GM20431 (cell line): ENCODE data around the gene KIRREL3.

Experiments used
- in situ Hi-C: fragments of 300-500 bp; cut with MseI, MboI; formaldehyde crosslinking; loops from one replicate; pipeline ENCODE4 v1.15.0; 2020; ENCODE audit warnings: low sequenced_read_pairs; ENCODE audit not compliant: unreplicated experiment

KIRREL3 gene

GRCh38 chr11:126809514-126810289 is 190.9 kb downstream of the KIRREL3 start:
- in situ Hi-C loops = no loop called here

GRCh38 chr11:126808836-126809235 is 191.7 kb downstream of the KIRREL3 start:
- in situ Hi-C loops = no loop called here

DNA sequence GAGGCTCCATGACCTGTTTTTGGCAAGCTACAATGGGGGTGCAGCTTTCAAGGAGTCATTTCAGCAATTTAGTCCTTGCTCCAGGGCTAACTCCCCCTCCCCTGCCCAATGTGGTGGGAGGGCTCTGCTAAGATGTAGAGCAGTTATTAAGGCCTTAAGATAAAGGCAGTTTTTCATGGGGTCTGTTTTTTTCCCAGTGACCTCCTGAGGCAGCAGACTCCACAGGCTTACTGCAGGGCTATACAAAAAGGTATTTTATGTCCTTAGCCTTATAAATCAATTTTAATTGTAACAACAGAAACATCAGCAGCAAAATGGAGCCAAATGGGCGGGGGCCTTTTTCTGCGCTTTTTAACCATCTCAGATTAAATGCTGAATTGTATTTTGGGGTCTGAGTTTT is 192.3 kb downstream of the KIRREL3 start:
- in situ Hi-C loops = no loop called here

- in situ Hi-C loops = no loop called here
Observed at GRCh38 chr11:126805870-126806269, 194.7 kb downstream of the KIRREL3 start.

DNA sequence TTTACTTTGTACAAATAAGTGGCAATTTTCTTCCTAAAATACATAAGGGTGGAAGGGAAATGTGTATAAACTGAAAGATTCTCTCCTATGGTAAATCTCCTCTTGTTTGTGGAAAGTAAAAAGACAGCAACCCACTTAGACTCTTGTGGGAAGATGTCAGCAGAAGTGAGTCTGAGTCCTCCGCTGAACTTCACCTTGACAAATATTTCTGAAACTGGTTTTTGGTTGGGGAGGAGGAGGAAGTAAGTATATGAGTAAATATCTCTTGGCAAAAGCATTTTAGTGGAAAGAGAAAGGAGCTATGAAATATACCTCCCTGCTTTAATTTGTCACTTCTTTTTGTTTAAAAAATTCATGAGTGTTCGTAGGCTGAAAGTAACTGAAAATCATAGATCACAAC is 196.2 kb downstream of the KIRREL3 start:
- in situ Hi-C loops = no loop called here

- in situ Hi-C loops = no loop called here
Observed at GRCh38 chr11:126800009-126800408, 200.6 kb downstream of the KIRREL3 start.

DNA sequence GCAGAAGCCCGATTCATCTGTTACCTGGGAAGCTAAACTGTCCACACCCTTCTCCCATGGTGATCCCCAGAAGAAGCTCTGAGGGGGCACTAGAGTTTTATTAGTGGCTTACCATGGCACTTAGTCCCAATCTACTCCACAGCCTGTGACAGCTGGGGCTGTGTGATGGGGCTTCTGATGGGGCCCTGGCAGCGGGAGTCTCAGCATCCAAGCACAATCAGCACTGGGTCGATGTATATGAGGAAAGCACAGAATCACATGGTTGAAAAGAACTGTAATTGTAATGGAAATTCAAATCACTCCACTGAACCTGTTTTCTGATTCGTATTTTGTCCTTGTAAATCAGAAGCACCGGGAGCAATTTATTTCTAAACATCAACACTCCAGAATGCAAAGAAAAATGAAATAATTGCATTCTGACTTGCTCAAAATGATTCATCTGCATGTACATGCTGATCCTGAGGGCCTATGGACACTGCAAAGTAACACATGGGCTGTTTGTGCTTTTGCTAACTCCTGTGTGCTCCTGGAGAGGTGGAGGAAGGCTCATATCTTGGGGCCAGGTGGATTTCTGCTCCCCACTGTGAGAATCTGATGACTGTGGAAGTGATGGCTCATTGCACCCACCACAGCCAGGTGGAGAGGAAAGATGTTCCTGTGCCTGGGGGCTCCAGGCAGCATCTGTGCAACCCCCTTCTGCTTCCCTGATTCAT is 203.0 kb downstream of the KIRREL3 start:
- in situ Hi-C loops = no loop called here

GRCh38 chr11:126793596-126793995 is 207.0 kb downstream of the KIRREL3 start:
- in situ Hi-C loops = no loop called here

DNA sequence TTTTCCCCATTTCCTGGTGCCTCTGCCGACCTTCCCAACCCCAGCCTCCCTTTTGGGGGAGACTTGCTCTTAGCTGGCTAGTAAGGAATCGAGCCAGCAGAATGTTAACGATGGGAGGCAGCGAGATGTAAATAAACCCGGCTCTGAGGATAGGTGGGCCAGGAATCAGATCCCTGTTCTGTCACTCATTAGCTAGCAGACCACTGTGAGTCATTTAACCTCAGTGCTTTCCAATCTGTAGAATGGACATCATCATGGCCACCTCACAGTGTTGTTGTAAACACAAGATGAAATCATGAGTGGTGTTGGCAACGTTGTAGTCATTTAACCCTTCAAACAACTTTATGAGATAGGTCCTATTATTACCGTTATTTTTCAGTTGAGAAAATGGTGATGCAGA is 208.6 kb downstream of the KIRREL3 start:
- in situ Hi-C loops = no loop called here

- in situ Hi-C loops = no loop called here
Observed at GRCh38 chr11:126791446-126791845, 209.1 kb downstream of the KIRREL3 start.

DNA sequence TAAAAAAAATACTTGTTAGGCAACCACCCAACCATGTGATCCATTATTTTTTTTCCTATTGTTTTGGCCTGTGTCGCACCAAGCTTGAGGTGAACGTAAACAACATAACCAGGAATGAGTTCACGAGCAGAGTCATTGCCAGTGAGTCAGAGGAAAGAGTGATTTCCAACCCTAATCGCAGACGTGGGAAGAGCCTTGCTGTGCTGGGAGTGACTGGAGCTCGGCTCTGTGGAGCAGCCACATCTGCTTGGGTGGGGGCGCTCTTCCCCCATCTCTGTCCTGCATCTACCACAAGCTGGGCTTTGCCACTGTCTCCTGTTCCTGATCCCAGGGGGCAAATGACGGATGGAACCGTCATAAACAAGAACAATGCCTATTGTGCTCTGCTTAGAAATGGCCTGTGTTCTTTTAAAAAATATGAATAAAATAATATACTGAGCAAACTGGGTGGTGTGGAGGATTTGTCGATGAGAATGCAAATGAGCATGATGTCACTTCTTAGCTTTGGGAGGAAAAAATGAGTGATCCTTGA is 210.0 kb downstream of the KIRREL3 start:
- in situ Hi-C loops = no loop called here

DNA sequence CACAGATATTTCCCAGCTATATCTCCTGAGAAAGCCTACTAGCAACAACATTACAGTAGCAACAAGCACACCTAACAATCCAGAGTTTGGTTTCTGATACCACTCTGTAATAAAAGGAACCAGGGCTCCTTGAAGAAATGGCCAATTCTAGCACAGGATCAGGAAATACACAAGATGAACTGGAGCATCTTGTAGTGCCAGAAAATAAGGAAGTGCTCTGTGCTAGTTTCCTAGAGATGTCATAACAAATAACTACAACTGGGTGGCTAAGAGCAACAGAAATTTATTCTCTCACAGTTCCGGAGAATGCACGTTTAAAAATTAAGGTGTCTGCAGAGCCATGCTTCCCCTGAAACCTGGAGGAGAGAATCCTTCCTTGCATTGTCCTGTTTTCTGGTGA is 217.8 kb downstream of the KIRREL3 start:
- in situ Hi-C loops = no loop called here

DNA sequence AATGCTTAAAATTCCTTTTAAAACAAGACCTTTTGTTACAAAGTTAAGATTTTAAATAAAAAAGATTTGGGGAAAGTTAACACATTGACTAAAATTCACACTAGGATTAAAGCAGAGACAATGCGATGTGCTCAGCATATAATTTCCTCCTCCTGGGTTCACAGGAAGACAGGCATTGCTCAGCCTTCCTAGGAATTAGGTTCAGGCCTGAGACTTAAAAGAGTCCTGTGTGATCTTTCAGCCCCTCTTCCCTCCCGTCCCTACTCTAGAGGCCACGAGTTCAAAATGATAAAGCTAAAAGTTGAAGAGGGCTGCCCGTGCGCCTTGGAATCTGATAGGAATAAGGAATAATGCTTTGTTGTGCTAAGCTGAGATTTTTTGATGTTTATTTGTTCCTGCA is 218.6 kb downstream of the KIRREL3 start:
- in situ Hi-C loops = no loop called here

DNA sequence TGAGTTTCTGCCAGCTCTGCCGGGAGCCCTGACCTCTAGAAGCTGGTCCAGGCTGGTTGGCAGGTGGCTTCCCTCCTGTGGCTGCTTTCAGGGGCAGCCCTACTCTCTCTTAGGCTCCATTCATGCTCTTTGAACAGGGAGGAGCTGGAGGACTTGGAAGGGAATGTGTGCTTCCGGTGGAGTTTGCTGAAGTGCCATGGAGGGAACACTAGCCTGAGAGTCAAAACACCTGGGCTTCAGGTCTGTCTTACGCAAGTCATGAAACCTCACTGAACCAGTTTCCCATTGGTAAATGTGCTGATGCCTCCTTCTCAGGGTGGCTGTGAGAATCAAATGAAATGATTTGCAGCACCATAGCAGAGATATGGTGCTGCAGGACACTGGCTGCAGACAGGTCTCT is 224.5 kb downstream of the KIRREL3 start:
- in situ Hi-C loops = no loop called here

- in situ Hi-C loops = no loop called here
Observed at GRCh38 chr11:126772267-126772666, 228.3 kb downstream of the KIRREL3 start.

DNA sequence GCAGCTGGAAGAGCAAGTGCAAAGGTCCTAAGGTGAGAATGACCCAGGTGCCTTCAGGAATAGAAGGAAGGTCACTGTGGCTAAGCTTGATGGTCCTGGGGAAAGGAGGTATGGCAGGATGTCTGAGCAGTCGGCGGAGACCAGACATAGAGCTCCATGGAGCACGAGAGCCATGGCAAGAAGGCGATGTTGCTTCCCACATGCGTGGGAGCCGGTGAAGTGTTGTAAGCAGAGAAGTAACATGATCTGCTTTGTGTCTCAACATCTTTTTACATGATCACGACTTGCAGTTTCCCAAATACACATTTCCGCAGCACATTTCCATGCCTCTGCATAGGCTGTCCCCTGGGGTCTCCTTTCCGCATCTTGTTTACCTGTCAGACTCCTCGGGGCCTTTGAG is 231.9 kb downstream of the KIRREL3 start:
- in situ Hi-C loops = no loop called here

DNA sequence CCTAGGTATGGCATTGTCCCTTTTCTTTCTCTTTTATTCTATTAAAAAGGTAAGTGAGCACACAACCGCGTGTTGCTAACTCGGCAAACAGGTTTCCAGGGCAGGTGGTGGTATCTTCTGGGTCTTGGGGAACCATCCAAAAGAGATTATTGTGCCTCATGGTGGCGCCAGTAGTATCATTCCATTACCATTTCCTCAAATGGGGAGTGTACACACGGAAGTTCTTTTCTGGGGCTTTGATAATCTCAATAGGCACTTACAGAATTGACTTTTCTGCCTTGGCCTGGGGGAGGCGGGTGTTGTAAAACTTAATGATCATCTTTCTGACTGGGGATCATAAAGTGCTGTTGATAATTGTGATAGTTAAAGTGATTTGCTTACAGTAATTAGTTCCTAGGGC is 234.1 kb downstream of the KIRREL3 start:
- in situ Hi-C loops = no loop called here

DNA sequence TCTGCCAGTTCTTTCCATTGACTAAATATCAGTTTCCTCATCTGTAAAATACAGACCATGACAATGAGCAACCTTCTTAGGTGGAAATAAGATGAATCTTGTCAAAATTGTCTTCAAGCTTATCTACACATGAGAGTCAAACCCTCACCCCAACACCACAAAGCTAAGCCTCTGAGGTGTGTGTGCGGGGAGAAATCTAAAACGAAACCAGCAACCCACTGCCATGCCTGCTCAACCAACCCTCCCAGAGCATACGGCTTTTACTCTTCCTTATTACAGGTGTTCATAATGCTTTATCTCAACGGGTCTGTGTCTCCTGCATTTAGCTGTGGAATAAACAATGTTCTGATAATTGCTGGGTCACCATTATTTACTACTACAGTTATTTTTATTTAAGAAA is 235.4 kb downstream of the KIRREL3 start:
- in situ Hi-C loops = no loop called here

GRCh38 chr11:126764231-126764630 is 236.3 kb downstream of the KIRREL3 start:
- in situ Hi-C loops = no loop called here

- in situ Hi-C loops = no loop called here
Observed at GRCh38 chr11:126756855-126757254, 243.7 kb downstream of the KIRREL3 start.

GRCh38 chr11:126756421-126756820 is 244.1 kb downstream of the KIRREL3 start:
- in situ Hi-C loops = no loop called here
